AG10803 (cell line): ENCODE measurements around the gene FNDC11.

Source experiments
- DNase-seq: peaks from one replicate; pipeline ENCODE4 v3.0.0; 2010; ENCODE audit warnings: low read depth
- H3K4me3 ChIP-seq: 2 replicates; pipeline ENCODE4 v1.5.1; 2011; ENCODE audit warnings: mild to moderate bottlenecking, low read length, control low read depth
- TF ChIP-seq, protein P1 (sequence below): conservative IDR thresholded peaks from 2 replicates; pipeline ENCODE4 v1.5.1; 2011; ENCODE audit warnings: mild to moderate bottlenecking, low read length, control low read depth, inconsistent platforms

Gene FNDC11

DNA sequence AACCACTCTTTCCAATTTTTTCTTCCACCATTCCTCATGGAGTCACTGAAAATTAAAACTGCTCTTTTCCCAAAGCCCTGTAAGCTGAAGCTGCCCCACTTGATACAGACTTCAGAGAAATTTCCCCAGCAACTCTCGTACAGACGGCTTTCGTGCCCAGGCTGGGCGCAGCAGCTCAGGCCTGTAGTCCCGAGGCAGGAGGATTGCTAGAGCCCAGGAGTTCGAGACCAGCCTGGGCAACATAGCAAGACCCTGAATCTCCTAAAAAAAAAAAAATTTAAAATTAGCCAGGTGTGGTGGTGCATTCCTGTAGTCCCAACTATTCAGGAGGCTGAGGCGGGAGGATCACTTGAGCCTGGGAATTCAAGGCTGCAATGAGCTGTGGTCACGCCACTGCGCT, 26.8 kb upstream of the FNDC11 start:
- TF ChIP-seq, protein P1, sequence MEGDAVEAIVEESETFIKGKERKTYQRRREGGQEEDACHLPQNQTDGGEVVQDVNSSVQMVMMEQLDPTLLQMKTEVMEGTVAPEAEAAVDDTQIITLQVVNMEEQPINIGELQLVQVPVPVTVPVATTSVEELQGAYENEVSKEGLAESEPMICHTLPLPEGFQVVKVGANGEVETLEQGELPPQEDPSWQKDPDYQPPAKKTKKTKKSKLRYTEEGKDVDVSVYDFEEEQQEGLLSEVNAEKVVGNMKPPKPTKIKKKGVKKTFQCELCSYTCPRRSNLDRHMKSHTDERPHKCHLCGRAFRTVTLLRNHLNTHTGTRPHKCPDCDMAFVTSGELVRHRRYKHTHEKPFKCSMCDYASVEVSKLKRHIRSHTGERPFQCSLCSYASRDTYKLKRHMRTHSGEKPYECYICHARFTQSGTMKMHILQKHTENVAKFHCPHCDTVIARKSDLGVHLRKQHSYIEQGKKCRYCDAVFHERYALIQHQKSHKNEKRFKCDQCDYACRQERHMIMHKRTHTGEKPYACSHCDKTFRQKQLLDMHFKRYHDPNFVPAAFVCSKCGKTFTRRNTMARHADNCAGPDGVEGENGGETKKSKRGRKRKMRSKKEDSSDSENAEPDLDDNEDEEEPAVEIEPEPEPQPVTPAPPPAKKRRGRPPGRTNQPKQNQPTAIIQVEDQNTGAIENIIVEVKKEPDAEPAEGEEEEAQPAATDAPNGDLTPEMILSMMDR = no peak
- no peak for DNase-seq
- H3K4me3 ChIP-seq = no peak overlapping the region

DNA sequence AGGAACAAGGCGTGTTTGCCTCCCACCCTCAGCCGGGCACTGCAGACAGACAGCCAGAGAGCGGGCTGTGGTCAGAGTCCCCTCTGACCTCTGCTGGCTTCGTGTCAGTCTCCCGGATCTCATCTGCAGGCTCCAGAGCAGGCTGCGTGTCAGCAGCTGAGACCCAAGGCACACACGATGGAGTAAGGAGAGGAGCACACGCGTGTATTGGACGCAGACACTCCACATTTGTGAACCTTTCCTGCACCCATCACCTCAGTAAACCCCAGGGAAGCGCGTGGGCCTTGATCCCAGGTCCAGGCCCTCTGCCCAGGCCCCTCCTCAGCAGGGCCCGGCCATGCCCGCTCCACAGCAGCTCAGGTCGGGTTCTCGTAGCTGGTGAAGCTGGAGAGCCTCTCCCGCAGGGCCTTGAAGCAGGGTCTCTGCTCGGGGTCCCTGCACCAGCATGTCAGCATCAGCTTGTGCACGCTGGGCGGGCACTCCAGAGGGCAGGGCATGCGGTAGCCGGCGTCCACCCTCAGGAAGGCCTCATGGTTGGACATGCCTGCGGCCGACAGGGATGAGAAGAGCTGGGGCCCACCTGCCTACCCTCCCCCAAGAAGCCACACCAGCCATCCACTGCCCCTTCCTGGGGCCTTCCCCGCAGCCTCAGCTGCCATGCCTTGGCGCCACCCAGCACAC, 24.6 kb upstream of the FNDC11 start:
- no peak for DNase-seq
- H3K4me3 ChIP-seq = no peak overlapping the region
- TF ChIP-seq, protein P1 = no peak

- DNase-seq = no peak
- TF ChIP-seq, protein P1 = no peak
- H3K4me3 ChIP-seq = no peak overlapping the region
These were observed 23.8 kb upstream of the FNDC11 start for GRCh38 chr20:63529861-63530787.

DNA sequence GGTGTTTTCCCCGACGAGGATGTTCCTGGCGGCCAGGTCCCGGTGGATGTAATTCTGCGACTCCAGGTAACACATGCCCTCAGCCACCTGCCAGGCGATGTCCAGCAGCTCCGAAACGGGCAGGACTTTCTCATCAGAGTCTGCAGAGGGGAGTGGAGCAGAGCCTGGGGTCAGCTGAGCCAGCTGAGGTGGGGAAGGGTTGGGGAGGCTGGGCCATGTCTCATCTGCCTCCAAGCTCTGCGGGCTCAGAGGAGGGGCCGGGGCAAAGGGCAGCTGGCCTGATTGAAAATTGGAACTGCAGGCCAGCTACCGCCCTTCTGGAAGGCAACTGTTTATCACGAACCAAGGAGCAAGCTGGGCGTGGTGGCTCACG, 23.2 kb upstream of the FNDC11 start:
- H3K4me3 ChIP-seq = no peak overlapping the region
- DNase-seq = no peak
- TF ChIP-seq, protein P1 = no peak

DNA sequence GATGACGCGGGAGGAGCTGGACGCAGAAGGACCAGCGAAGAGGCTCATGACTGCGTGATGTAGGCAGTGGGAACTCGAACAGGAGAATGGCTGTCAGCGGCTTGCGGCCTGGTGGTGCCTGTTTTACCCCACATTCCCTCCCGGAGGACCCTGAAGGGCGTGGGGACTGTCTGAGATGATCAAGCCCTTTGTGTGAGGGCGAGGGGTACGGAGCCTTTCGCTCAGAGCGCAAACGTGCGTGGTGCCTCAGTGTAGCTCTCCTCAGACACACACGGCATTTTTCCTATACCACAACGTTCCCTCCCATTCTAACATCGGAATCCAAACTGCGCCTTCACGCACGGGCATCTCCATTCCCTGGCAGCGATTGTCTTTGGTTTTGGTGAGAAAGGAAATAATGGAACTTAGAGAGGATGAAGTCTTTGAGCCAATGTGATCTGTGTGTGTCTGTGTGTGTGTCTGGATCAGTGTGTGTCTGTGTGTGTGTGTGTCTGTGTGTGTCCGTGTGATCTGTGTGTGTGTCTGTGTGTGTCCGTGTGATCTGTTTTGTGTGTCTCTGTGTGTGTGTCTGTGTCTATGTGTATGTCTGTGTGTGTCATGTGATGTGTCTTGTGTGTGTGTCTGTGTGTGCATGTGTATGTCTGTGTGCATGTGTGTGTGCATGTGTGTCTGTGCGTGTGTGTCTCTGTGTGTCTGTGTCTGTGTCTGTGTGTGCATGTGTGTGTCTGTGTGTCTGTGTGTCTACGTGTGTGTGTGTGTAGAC, 22.1 kb upstream of the FNDC11 start:
- TF ChIP-seq, protein P1 = no peak
- H3K4me3 ChIP-seq = no peak overlapping the region
- no peak for DNase-seq

DNA sequence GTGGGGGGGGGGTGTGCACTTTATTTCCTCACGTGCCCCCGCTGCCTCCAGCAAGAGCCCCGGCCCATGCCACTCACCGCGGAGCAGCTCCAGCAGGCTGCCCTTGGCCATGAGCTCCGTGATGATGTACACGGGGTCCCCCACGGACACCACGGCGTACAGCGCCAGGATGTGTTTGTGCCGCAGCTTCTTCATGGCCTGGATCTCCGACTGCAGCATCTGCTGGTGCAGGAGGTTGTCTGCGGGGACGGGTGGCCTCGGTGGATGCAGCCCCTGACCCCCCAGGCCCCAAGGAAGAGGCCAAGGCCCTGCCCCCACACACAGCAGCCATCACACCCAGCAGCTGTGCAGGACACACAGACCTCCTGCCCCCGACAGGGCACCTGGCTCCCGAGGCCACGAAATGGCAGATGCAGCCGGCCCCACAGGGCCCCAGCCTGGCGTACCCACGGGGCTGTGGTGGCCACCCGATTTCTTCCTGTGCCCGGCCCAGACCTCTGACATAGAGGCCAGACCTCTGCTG, 21.4 kb upstream of the FNDC11 start:
- TF ChIP-seq, protein P1 = no peak
- DNase-seq = no peak
- H3K4me3 ChIP-seq = no peak overlapping the region
